Measurements from ENCODE around the gene HMGN4.

HMGN4 gene

DNA sequence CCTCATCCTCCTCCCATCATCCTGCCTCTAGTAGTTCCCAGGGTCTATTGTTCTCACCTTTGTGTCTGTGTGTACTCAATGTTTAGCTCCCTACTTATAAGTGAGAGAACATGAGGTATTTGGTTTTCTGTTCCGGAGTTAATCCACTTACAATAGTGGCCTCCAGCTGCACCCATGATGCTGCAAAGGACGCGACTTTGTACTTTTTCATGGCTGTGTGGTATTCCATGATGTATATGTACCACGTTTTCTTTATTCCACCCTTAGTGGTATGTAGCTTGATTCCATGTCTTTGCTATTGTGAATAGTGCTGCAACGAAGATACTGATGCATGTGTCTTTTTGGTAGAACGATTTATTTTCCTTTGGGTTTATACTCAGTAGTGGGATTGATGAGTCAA, 40.1 kb downstream of the HMGN4 start:
- DNase-seq (ENCODE audit: low read depth): no peak

DNA sequence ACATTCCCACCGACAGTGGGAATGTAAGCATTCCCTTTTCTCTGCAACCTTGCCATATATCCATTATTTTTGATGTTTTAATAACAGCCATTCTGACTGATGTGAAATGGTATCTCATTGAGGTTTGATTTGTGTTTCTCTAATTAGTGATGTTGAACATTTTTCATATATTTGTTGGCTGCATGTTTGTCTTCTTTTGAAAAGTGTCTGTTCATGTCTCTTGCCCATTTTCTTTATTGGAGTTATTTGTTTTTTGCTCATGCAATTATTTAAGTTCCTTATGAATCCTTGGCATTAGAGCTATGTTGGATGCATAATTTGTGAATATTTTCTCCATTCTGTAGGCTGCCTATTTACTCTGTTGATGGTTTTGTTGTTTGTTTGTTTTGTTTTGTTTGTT, 40.6 kb downstream of the HMGN4 start:
- DNase-seq (ENCODE audit: low read depth): no peak

GRCh38 chr6:26581164-26581915, 43.2 kb downstream of the HMGN4 start:
- no peak for DNase-seq (ENCODE audit: low read depth)

GRCh38 chr6:26588965-26589364, 50.8 kb downstream of the HMGN4 start:
- DNase-seq (ENCODE audit: low read depth): no peak

- no peak for DNase-seq (ENCODE audit: low read depth)
Measured at GRCh38 chr6:26592649-26593048, 54.5 kb downstream of the HMGN4 start.

- no peak for DNase-seq (ENCODE audit: low read depth)
Measured at GRCh38 chr6:26593278-26594130, 55.3 kb downstream of the HMGN4 start.

- no peak for DNase-seq (ENCODE audit: low read depth)
Measured at GRCh38 chr6:26594131-26594498, 55.9 kb downstream of the HMGN4 start.

DNA sequence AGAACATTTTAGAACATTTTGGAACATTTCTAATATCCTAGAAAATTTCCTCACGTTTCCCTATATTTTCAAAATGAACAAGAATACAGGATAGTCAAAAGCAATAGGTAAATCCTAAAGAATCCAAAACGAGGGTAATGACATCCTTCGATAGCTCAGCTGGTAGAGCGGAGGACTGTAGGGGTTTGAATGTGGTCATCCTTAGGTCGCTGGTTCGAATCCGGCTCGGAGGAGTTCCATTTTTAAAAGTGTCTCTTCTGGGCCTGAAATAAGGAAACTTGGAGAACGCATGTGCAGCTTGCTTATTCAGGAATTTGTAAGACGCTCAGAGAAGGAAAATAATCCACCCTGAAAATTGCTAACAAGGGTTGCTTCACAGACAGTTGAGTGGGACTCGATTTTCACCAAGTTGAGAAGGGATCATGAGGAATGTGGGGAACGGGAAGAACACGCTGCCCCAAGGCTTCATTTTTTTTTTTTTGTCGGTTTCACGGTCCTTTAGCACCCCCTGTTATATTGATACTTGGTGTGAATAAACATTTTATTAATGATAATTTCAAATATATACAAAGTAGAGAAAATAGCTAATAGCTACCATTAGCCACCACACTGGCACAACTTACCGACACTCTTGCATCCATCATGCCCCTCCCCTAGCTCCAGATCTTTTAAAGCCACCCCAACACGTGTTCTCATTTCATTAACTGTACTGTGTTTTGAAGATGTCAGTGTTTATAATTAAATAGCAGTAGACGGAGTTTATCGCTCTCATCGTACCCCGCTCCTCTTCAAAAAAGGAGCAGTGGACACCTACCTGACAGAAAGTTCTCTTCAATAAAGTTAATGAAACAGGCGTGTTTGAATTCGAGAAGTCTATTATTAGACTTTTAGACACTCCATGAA, 56.8 kb downstream of the HMGN4 start:
- DNase-seq (ENCODE audit: low read depth): peak; percentile 77

- DNase-seq (ENCODE audit: low read depth): no peak
Measured at GRCh38 chr6:26595669-26596269, 57.6 kb downstream of the HMGN4 start.
